HG02623 (cell line): ENCODE results near the gene RAB30.
A peak's percentile ranks its signal among the peaks of the same experiment; 100 is the strongest.

Source experiments
- ATAC-seq: cut with Tn5 transposase; IDR thresholded peaks from one replicate; pipeline ENCODE4 v1.9.1; 2021; ENCODE audit warnings: moderate library complexity; ENCODE audit not compliant: unreplicated experiment

RAB30 gene

GRCh38 chr11:83041126-83041525 is 30.6 kb downstream of the RAB30 start:
- ATAC-seq = no peak

GRCh38 chr11:83039566-83039965 is 32.1 kb downstream of the RAB30 start:
- ATAC-seq = no peak

GRCh38 chr11:83037877-83038276 is 33.8 kb downstream of the RAB30 start:
- ATAC-seq = no peak

DNA sequence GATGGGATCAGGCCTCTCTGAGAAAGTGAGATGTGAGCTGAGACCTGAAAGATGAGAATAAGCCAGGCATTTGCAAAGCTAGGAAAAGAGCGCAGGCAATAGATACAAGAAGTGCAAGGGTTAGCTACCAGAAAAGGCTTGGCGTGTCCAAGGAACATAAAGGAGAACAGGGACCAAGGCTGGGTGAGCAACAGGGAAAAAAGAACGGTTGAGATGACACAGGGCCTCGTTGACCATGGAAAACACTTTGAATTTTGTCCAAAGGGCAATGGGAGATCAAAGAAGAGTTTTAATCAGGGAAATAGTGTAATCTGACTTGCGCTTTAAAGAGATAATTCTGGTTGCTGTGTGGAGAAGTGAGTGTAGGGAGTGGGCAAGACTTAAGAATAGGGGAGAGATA is 35.0 kb downstream of the RAB30 start:
- ATAC-seq = no peak

GRCh38 chr11:83035070-83035854 is 36.4 kb downstream of the RAB30 start:
- ATAC-seq = peak; percentile 41

GRCh38 chr11:83034673-83035014 is 37.1 kb downstream of the RAB30 start:
- no peak for ATAC-seq

GRCh38 chr11:83033972-83034672 is 37.6 kb downstream of the RAB30 start:
- ATAC-seq = no peak

DNA sequence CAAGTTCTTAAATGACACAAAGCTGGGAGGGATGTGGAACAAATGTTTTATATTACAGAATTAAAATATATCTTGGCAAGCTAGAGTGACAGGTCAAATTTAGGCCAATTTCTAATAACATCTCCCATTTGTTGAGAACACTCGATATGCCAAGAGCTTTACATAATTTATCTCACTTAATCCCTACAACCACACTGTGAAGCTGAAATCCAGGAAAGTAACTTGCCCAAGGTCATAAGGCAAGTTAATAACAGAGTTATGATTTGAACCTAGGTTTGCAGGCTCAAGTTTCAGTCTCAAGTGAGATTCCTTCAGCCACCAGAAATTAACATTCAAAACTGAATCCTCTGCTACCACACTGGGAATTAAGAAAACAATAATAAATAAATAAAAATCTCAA is 38.3 kb downstream of the RAB30 start:
- ATAC-seq = no peak

DNA sequence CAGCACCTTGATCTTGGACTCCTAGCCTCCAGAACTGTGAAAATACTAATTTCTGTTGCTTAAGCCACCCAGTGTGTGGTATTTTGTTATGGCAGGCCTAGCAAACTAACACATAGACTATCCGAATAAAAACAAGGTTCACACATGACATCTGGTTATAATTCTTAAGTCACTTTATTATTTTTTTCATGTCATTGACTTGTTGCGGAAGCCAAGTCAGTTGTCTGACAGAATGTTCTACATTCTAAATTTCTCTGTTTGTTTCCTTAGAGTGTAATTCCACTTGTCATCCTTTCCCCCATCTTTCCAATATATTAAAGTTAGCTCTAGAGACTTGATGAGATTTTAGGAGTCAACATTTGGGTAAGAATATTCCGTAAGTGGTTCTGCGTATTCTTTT is 40.6 kb downstream of the RAB30 start:
- ATAC-seq = no peak

DNA sequence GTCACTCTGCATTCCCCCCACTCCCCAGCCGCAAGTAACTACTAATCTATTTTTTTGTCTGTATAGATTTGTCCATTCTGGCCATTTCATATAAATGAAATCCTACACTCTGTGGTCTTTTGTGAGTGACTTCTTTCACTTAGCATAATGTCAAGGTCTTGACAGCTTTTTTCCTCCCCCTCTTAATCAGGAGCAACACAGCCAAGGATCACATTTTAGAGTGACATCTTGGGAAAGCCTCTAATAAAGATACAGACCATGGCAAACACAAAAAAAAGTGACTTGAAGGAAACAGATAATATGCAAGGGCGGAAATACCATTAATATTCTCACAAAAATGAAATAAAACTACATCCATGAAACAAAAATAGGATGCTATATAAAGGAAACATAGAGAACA is 43.9 kb downstream of the RAB30 start:
- no peak for ATAC-seq

DNA sequence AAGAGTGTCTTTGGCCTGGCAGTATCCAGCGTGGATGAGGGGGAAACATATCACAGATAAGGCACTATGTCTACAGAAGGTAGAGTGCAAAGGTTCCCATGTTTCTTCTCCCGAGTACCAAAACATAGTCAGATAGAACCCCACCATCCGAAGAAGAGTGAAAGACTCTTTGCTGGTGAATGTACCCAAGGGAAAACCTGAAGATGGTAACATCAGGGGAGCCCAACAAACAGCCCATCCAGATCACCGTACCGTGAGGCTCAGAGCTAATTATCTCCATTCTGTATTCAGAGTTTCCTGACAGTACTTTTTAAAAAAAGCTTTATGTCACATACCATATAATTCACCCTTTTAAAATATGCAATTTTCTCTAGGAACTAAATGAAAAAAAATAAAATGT is 44.4 kb downstream of the RAB30 start:
- no peak for ATAC-seq

- no peak for ATAC-seq
These were observed 45.5 kb downstream of the RAB30 start for GRCh38 chr11:83026229-83026628.

DNA sequence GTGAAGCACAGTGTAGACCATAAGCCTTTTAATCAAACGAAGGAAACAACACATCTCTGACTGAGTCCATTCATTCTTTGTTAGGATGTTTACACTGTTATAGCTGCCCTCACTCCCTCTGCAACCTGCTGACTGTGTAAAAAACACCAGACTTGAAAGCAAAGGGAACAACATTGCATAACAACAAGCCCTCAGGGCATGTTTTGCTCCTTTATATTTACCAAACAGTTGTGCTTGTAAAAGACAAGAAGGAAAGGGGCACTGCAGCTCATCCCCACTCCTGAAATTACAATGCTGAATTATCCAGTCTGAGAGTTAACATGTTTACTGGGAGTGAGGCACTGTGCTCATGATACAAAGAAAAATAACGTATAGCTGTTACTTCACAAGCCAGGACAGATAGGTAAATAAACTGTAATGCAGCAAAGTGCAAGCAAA is 46.4 kb downstream of the RAB30 start:
- ATAC-seq = no peak

DNA sequence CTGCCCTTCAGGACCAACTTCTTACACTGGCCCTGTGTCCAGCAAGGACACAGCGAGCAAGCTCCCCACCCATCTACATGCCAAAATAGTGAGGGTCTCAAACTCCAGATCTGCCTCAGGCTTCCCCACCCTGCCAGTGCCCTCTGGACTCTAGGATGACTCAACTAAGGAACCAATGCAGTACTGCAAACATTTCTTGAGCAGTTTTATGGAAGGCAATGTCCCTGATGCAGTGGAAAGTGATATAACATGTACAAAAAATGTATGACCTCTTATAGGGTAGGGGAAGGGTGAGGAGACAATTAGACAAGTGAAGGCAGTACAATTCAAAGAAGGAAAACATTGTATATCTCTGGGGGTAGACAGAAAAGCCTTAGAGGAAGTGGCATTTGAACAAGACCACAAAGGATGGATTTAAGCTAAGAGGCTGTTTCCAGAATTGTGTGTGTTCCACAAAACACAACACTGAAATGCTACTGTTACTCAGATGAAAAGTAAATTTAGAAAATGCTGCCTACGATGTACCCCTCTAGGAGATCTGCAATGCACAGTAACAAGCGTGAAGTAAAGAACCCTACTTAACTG is 47.3 kb downstream of the RAB30 start:
- no peak for ATAC-seq

DNA sequence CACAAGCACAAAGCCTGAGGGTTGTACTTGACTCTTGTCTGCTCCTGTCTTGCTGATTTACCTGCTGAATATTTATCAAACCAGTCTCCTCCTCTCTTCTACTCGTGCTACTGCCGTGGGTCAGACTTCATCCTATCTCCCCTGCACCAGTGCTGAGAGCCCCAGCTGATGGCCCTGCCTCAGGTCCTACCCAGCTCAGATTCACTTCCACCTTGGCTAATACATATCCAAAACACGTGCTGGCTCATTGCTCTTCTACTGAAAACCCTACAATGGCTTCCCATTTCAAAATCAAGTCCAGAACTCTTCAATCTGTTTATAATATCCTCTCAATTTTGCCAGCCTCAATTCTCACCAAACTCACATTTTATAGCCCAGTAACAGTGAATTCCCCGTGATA is 48.3 kb downstream of the RAB30 start:
- ATAC-seq = peak; percentile 39

- ATAC-seq = no peak
These were observed 49.9 kb downstream of the RAB30 start for GRCh38 chr11:83021780-83022125.

DNA sequence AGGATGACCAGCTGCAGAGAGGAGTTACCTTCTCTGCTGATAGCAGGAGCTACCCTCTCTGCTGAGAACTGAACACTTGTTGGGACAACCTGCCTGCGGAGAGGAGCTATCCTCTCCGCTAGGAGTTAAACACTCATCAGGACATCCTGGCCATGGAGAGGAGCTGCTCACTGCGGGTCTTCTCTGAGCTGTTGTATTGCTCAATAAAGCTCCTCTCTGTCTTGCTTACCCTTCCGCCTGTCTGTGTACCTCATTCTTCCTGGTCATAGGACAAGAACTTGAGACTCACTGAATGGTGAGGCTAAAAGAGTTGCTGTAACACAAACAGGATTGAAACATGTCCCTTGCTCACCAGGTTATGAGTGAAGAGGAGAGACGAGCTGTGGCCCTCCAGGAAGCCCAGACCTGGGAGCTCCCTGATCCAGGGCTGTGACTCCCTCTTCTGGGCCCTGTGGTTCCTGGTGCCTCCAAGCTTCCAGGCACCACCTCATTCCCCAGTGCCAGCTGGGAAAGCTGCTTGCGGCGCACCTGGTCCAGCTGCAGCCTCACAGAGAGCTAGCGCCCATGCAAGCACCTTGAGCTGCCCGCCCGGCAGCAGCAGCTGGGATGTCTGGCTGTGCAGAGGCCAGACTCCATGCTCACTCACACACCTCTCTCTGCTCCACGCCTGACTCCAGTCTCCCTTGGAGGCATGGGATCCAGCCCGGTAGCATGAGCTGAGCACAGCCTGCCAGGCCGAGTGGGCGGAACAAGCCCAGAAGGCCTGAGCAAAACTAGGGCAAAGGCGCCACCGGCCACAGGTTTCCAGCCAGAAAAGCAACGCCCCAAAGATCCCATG is 50.5 kb downstream of the RAB30 start:
- ATAC-seq = no peak

- no peak for ATAC-seq
These were observed 51.7 kb downstream of the RAB30 start for GRCh38 chr11:83019888-83020579.

DNA sequence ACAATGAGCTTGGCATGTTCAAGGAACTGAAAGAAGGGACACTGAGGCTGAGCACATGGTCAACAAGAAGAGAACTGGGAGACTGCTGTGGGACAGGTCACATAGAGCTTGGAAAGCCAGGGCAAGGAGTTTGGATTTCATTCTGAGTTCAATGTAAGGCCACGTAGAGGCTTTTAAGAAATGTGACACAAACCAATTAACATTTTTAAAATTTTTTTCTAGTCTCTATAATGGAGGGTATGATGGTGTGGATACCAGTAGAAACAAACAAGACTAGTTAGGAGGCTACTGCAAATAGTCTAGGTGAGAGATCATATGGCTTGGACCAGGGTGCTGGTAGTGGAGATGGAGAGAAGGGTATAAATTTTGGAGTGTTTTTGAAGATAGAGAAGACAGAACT is 56.7 kb downstream of the RAB30 start:
- no peak for ATAC-seq

- ATAC-seq = no peak
These were observed 59.3 kb downstream of the RAB30 start for GRCh38 chr11:83012168-83013067.
